Upper lobe of left lung (tissue), 6 donors: ENCODE data around the gene KRT34. TPM values are rescaled to one million over a fixed set of nuclear protein-coding genes. Genes with fewer than 3 reads are reported as not detected.
A peak's percentile ranks its signal among the peaks of the same experiment; 100 is the strongest.

Source experiments
- ATAC-seq, 2 donors: fragments of 200-7000 bp; cut with Tn5 transposase; one replicate each; pipeline ENCODE4 v1.9.1; 2022; ENCODE audit warnings: mild to moderate bottlenecking in 2 of 2, moderate library complexity in 2 of 2; ENCODE audit not compliant: low FRiP score in 2 of 2
- DNase-seq, 2 donors: peaks; one replicate each; pipeline ENCODE4 v3.0.0-alpha.2; 2019 to 2020
- H3K27ac ChIP-seq, 4 donors: fragments of 200-600 bp; sonication (generic); one replicate each; pipeline ENCODE4 v1.5.1; 2016 to 2019
- H3K27me3 ChIP-seq, 4 donors: fragments of 200-600 bp; sonication (generic); one replicate each; pipeline ENCODE4 v1.5.1; 2017 to 2019
- H3K36me3 ChIP-seq, 4 donors: fragments of 200-600 bp; sonication (generic); one replicate each; pipeline ENCODE4 v1.5.1; 2016 to 2019
- H3K4me1 ChIP-seq, 4 donors: fragments of 200-600 bp; sonication (generic); one replicate each; pipeline ENCODE4 v1.5.1; 2018 to 2019
- H3K4me3 ChIP-seq, 4 donors: fragments of 200-600 bp; sonication (generic); one replicate each; pipeline ENCODE4 v1.5.1; 2017 to 2019; ENCODE audit warnings: mild to moderate bottlenecking in 2 of 4, moderate library complexity in 1 of 4
- H3K9me3 ChIP-seq, 4 donors: fragments of 200-600 bp; sonication (generic); one replicate each; pipeline ENCODE4 v1.5.1; 2018 to 2019
- EP300 ChIP-seq, 4 donors: sonication (generic); formaldehyde crosslinking; IDR thresholded peaks; one replicate each; pipeline ENCODE4 v1.5.1; 2017; ENCODE audit warnings: antibody characterized with exemption in 4 of 4, control low read depth in 2 of 4
- POLR2A ChIP-seq, 4 donors: fragments of 450-650 bp; IDR thresholded peaks; one replicate each; pipeline ENCODE4 v1.5.1; 2016 to 2017; ENCODE audit warnings: antibody characterized with exemption in 4 of 4, mild to moderate bottlenecking in 2 of 4
- POLR2AphosphoS5 ChIP-seq, 2 donors: sonication (generic); formaldehyde crosslinking; IDR thresholded peaks; one replicate each; pipeline ENCODE4 v1.5.1; 2017; ENCODE audit warnings: antibody characterized with exemption in 2 of 2
- WGBS, 2 donors: methylation state at CpG; one replicate each; pipeline ENCODE4 v1.1.5; 2017 to 2018; 5-methylcytosine and 5-hydroxymethylcytosine counted together
- total RNA-seq, 6 donors: library from RNA; depleted of rRNA in 4 of 6; stranded (reverse); fragments of >200 nt in 4 of 6; gene quantifications; one replicate each; pipeline versions ENCODE4 v1.1.0 to v1.2.1, GENCODE V29; 2016 to 2021
- TF ChIP-seq, protein P1 (sequence below), 6 experiments: fragments of 450-650 bp in 4 of 6; fragments of 200-600 bp in 2 of 6; sonication (generic) in 2 of 6; IDR thresholded peaks; one replicate each; pipeline ENCODE4 v1.5.1; 2016 to 2019; ENCODE audit warnings: antibody characterized with exemption in 6 of 6
- donor health status: DM: no; HTN: no; CAD: no; lungs with moderate emphysema.
- donor health status: DM: no; HTN: yes; CAD: no; lungs with severe emphysema.

The KRT34 gene
- total RNA-seq, 6 donors from 2014 or later: not detected

DNA sequence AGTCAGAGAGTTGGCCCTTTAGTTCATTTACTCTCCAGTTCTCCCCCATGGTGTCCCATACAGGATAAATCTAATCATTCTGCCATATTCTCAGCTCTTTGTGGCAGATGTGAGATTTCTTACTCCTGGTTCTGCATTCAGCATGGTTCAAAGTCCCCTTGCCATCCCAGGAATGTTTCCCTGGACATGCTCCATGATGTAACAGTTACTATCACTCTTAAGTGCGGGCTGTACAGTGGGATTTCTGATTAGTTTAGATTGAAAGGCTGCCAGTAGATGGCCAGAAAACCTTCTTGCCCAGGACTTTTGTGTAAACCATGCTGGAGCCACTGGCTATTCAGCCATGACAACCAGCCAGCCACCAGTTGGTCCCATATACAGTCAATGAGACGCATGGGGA, 31.9 kb upstream of the KRT34 start:
- H3K4me3 ChIP-seq: no peak overlapping the region
- whole genome bisulfite sequencing, 2 donors: 79 to 83% methylated on average over 2 of the region's 2 CpGs
- DNase-seq (no peak), ATAC-seq (no peak)
- H3K27ac ChIP-seq: no peak overlapping the region
- no peaks in the 10 kb centered on the region for H3K36me3 ChIP-seq
- peaks cover 0 to 9% (median 2%) of the 10 kb centered on the region in 4 donors for H3K4me1 ChIP-seq
- TF ChIP-seq, protein P1, sequence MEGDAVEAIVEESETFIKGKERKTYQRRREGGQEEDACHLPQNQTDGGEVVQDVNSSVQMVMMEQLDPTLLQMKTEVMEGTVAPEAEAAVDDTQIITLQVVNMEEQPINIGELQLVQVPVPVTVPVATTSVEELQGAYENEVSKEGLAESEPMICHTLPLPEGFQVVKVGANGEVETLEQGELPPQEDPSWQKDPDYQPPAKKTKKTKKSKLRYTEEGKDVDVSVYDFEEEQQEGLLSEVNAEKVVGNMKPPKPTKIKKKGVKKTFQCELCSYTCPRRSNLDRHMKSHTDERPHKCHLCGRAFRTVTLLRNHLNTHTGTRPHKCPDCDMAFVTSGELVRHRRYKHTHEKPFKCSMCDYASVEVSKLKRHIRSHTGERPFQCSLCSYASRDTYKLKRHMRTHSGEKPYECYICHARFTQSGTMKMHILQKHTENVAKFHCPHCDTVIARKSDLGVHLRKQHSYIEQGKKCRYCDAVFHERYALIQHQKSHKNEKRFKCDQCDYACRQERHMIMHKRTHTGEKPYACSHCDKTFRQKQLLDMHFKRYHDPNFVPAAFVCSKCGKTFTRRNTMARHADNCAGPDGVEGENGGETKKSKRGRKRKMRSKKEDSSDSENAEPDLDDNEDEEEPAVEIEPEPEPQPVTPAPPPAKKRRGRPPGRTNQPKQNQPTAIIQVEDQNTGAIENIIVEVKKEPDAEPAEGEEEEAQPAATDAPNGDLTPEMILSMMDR (IDR thresholded peaks at IDR 0.05): no peak
- TF ChIP-seq POLR2A (IDR thresholded peaks at IDR 0.05) (no peak), EP300 (IDR thresholded peaks at IDR 0.05) (no peak), POLR2AphosphoS5 (IDR thresholded peaks at IDR 0.05) (no peak)
- H3K9me3 ChIP-seq: no peaks in the 10 kb centered on the region
- H3K27me3 ChIP-seq: no peaks in the 10 kb centered on the region

DNA sequence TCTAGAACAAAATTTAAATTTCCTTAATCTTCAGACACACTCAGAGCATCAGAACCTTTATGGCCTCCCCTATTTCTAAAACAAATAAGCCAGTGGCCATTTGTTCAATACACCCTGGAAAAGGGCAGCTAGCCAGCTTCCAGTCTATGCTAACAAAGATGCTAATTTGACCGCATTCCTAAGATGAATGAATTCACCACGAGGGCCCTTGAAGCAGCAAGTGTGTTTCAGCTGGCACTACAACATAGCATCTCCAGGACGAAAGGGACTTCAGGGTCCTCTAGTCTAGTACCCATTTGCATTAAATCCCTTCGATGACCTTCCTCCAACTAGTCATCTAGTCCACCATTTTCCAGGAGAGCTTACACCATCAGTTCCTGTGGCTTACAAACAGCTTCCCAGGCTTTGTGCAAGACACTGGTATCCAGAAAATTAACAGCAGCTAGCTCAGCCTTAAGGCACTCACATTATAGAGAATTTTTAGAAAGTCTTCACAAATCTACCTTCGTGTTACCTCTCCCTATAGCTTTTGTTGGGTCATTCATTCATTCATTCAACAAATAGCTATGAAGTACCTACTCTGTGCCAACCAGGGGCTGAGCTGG, 31.3 kb upstream of the KRT34 start:
- peak in 1 of 2 donors; percentile 54 for ATAC-seq
- WGBS, 2 donors: 44 to 45% methylated on average over 5 of the region's 5 CpGs
- no peaks in the 10 kb centered on the region for H3K9me3 ChIP-seq
- no peak for TF ChIP-seq POLR2A (IDR thresholded peaks at IDR 0.05)
- TF ChIP-seq, protein P1 (IDR thresholded peaks at IDR 0.05): no peak
- TF ChIP-seq POLR2AphosphoS5 (IDR thresholded peaks at IDR 0.05): no peak
- TF ChIP-seq EP300 (IDR thresholded peaks at IDR 0.05): no peak
- DNase-seq: peak in 1 of 2 donors; percentile 39
- no peak overlapping the region for H3K27ac ChIP-seq
- no peak overlapping the region for H3K4me3 ChIP-seq
- H3K27me3 ChIP-seq: no peaks in the 10 kb centered on the region
- H3K36me3 ChIP-seq: no peaks in the 10 kb centered on the region
- H3K4me1 ChIP-seq: peaks cover 0 to 9% (median 2%) of the 10 kb centered on the region in 4 donors

DNA sequence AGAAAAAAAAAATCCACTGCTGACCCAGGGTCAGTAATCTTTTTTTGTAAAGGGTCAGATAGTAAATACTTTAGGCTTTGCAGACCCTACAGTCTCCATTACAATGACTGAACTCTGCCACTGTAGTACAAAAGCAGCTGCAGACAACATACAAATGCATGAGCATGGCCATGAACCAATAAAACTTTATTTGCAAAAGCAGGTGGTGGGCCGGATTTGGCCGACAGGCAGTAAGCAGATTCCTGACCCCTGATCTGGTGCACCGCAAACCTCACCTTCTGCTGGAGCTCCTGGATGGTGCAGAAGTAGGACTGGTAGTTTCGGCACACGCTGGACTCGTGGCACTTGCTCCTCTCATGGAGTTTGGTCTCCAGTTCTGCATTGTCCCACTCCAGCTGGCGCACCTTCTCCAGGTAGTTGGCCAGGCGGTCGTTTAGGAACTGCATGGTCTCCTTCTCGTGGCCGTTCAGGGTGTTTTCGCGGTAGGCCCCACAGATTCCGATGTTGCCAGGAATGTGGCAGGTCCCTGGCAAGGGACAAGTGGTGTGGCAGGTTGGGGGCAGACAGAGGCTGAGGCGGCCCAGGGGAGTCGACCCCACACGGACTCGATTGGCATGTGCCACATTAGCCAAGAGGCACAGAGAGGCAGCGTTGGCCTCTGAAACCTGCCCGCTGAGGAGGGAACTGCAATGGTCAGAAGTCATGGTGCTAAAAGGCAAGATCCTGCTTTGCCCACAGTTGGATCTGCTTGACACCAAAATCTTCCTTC, 29.1 kb upstream of the KRT34 start:
- H3K27ac ChIP-seq: no peak overlapping the region
- H3K27me3 ChIP-seq: no peaks in the 10 kb centered on the region
- DNase-seq (peak in 1 of 2 donors; percentile 38), ATAC-seq (no peak)
- no peak overlapping the region for H3K4me3 ChIP-seq
- H3K9me3 ChIP-seq: no peaks in the 10 kb centered on the region
- WGBS, 2 donors: 95 to 97% methylated on average over 18 to 20 of the region's 20 CpGs
- H3K36me3 ChIP-seq: no peaks in the 10 kb centered on the region
- TF ChIP-seq, protein P1 (IDR thresholded peaks at IDR 0.05): no peak
- TF ChIP-seq EP300 (IDR thresholded peaks at IDR 0.05) (no peak), POLR2A (IDR thresholded peaks at IDR 0.05) (no peak), POLR2AphosphoS5 (IDR thresholded peaks at IDR 0.05) (no peak)
- H3K4me1 ChIP-seq: peaks cover 0 to 5% (median under 1%) of the 10 kb centered on the region in 4 donors

DNA sequence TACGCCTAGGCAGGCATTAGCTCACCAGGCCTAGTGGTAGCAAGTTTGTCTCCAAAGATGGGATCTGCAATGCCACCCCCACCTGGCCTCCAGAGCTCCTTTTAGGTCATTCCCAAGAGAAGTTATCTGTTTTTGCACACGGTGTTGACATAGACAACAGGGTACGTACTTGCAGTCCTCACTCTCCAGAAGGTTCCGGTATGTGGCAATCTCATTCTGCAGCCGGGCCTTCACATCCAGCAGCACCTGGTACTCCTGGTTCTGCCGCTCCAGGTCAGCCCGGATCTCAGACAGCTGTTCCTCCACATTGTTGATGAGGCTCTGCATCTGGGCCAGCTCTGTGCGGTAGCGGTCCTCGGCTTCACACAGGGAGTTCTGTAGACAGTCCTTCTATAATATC, 25.1 kb upstream of the KRT34 start:
- TF ChIP-seq, protein P1 (IDR thresholded peaks at IDR 0.05): no peak
- TF ChIP-seq POLR2A (IDR thresholded peaks at IDR 0.05): no peak
- TF ChIP-seq POLR2AphosphoS5 (IDR thresholded peaks at IDR 0.05): no peak
- no peak for TF ChIP-seq EP300 (IDR thresholded peaks at IDR 0.05)
- Histone ChIP-seq H3K27ac (no peak overlapping the region), H3K4me1 (peaks cover 0 to 7% (median 6%) of the 10 kb centered on the region in 4 donors), H3K9me3 (no peaks in the 10 kb centered on the region), H3K36me3 (no peaks in the 10 kb centered on the region), H3K27me3 (no peaks in the 10 kb centered on the region), H3K4me3 (no peak overlapping the region)
- 92 to 98% methylated on average over 10 of the region's 10 CpGs for WGBS, 2 donors
- DNase-seq (no peak), ATAC-seq (no peak)
